ENCODE results near the gene GNLY.

- TF ChIP-seq CTCF (IDR thresholded peaks at IDR 0.05) (no peak), POLR2A (IDR thresholded peaks at IDR 0.05) (no peak)
Measured at GRCh38 chr2:85723707-85724360, 29.7 kb downstream of the GNLY start.

Data from right lobe of liver (tissue), 4 donors.